Naive thymus-derived CD4-positive, alpha-beta T cell (primary cell): ENCODE measurements around the gene FLVCR1. TPM values are rescaled to one million over a fixed set of nuclear protein-coding genes. Genes with fewer than 3 reads are reported as not detected.
"Not testable (repeated sequence)": the region's sequence is repeated elsewhere in the genome, so short reads cannot be mapped to it uniquely, and the experiment has no call there.

Experiments
- ATAC-seq: fragments of 150-1000 bp; cut with Tn5 transposase; 2 replicates; pipeline ENCODE4 v1.10.0; 2021; ENCODE audit warnings: mild to moderate bottlenecking, moderate library complexity
- CTCF ChIA-PET: fragments of 350-600 bp; sonication (Branson Sonifier 250); formaldehyde crosslinking; loops from one replicate; lab custom pipeline; 2021; ENCODE audit warnings: antibody characterized with exemption; lab: Charles Lee
- POLR2A ChIA-PET: fragments of 350-600 bp; sonication (Branson Sonifier 250); formaldehyde crosslinking; loops from one replicate; lab custom pipeline; 2021; ENCODE audit warnings: antibody characterized with exemption, inconsistent platforms; lab: Charles Lee
- DNase-seq, 9 donors: peaks; one replicate each; pipeline versions ENCODE4 v3.0.0 to v3.0.0-alpha.2; 2020 to 2022; ENCODE audit warnings: mixed read lengths in 1 of 9
- H3K27ac ChIP-seq: one replicate; pipeline ENCODE4 v1.7.0; 2013; ENCODE audit warnings: mild to moderate bottlenecking, low read depth, low read length, moderate library complexity
- H3K27me3 ChIP-seq, 2 donors: one replicate each; pipeline ENCODE4 v1.7.0; 2013; ENCODE audit warnings: low read length in 2 of 2, mild to moderate bottlenecking in 2 of 2, moderate library complexity in 2 of 2; ENCODE audit not compliant: control insufficient read depth in 2 of 2, insufficient read depth in 2 of 2
- H3K36me3 ChIP-seq, 3 experiments: 1 replicate in 2 of 3; 2 replicates in 1 of 3; pipeline ENCODE4 v1.7.0; 2013; ENCODE audit warnings: low read length in 3 of 3, mild to moderate bottlenecking in 3 of 3, moderate library complexity in 1 of 3; ENCODE audit not compliant: insufficient read depth in 3 of 3, control insufficient read depth in 2 of 3
- H3K4me1 ChIP-seq, 2 donors: one replicate each; pipeline ENCODE4 v1.7.0; 2013; ENCODE audit warnings: low read length in 2 of 2, mild to moderate bottlenecking in 2 of 2, moderate library complexity in 1 of 2; ENCODE audit not compliant: control insufficient read depth in 2 of 2, insufficient read depth in 2 of 2
- H3K4me3 ChIP-seq: 2 replicates; pipeline ENCODE4 v1.7.0; 2013; ENCODE audit warnings: mild to moderate bottlenecking, low read length
- H3K9me3 ChIP-seq, 3 experiments: 1 replicate in 2 of 3; 2 replicates in 1 of 3; pipeline ENCODE4 v1.7.0; 2013; ENCODE audit warnings: low read length in 3 of 3; ENCODE audit not compliant: control insufficient read depth in 2 of 3
- H3K27ac Mint-ChIP-seq, 9 donors: one replicate each; pipeline ENCODE4 v1.8.0; 2020 to 2022; ENCODE audit warnings: mixed read lengths in 9 of 9, mild to moderate bottlenecking in 8 of 9, moderate library complexity in 5 of 9, inconsistent platforms in 2 of 9
- H3K27me3 Mint-ChIP-seq, 5 donors: one replicate each; pipeline ENCODE4 v1.8.0; 2021 to 2022; ENCODE audit warnings: mixed read lengths in 5 of 5, mild to moderate bottlenecking in 1 of 5
- H3K36me3 Mint-ChIP-seq, 5 donors: one replicate each; pipeline ENCODE4 v1.8.0; 2020 to 2022; ENCODE audit warnings: mixed read lengths in 5 of 5, mild to moderate bottlenecking in 3 of 5, inconsistent platforms in 1 of 5
- H3K4me1 Mint-ChIP-seq, 7 donors: one replicate each; pipeline ENCODE4 v1.8.0; 2020 to 2022; ENCODE audit warnings: mixed read lengths in 7 of 7, mild to moderate bottlenecking in 3 of 7, inconsistent platforms in 1 of 7
- H3K4me3 Mint-ChIP-seq, 10 donors: one replicate each; pipeline ENCODE4 v1.8.0; 2020 to 2022; ENCODE audit warnings: mild to moderate bottlenecking in 10 of 10, mixed read lengths in 10 of 10, moderate library complexity in 6 of 10, inconsistent platforms in 2 of 10
- H3K9me3 Mint-ChIP-seq, 11 donors: one replicate each; pipeline ENCODE4 v1.8.0; 2020 to 2022; ENCODE audit warnings: mixed read lengths in 11 of 11, mild to moderate bottlenecking in 4 of 11, inconsistent platforms in 1 of 11, moderate library complexity in 1 of 11
- intact Hi-C, 2 donors: fragments of 100-400 bp; cut with micrococcal nuclease; formaldehyde crosslinking; loops; one replicate each; pipeline ENCODE4 v1.15.1; 2023
- polyA plus RNA-seq, 2 donors: library from polyadenylated mRNA; unstranded; fragments of 300-500 nt; fragmentation: Illumina TruSeq; gene quantifications; one replicate each; pipeline ENCODE4 v1.2.3, GENCODE V29; 2021
- total RNA-seq, 6 experiments: library from RNA in 5 of 6; stranded (reverse) in 5 of 6; gene quantifications; 1 replicate in 5 of 6; 2 replicates in 1 of 6; pipeline ENCODE4 v1.2.3 and lab custom pipeline; 2021 to 2026

FLVCR1 gene
- total and polyA plus RNA-seq, 7 experiments from 2014 or later, result 2.3 to 12.2 (median 7.5) TPM

- Histone ChIP-seq H3K4me3 (no peak overlapping the region), H3K27me3 (no peaks in the 10 kb centered on the region), H3K9me3 (peaks cover 0 to 15% (median 0%) of the 10 kb centered on the region in 3 experiments), H3K27ac (no peak overlapping the region), H3K4me1 (no peaks in the 10 kb centered on the region), H3K36me3 (peaks cover 0 to 16% (median 7%) of the 10 kb centered on the region in 3 experiments)
- peaks cover 4 to 56% (median 23%) of the 10 kb centered on the region in 11 donors for H3K9me3 Mint-ChIP-seq
- intact Hi-C loops, result no loop called here
- POLR2A ChIA-PET, result no interaction called here
- no peak for DNase-seq
- H3K4me3 Mint-ChIP-seq, result no peak overlapping the region
- ATAC-seq, result no peak
- H3K36me3 Mint-ChIP-seq, result peaks cover 10 to 52% (median 39%) of the 10 kb centered on the region in 5 donors
- CTCF ChIA-PET, result no interaction called here
- no peaks in the 10 kb centered on the region for H3K4me1 Mint-ChIP-seq
- H3K27ac Mint-ChIP-seq, result no peak overlapping the region
- H3K27me3 Mint-ChIP-seq, result peaks cover 0 to 10% (median 0%) of the 10 kb centered on the region in 5 donors
Measured at GRCh38 chr1:212899845-212900244, 41.8 kb downstream of the FLVCR1 start.

- no peaks in the 10 kb centered on the region for H3K4me1 Mint-ChIP-seq
- ATAC-seq (no peak), DNase-seq (no peak)
- ChIA-PET POLR2A (no interaction called here), CTCF (interaction anchor here (0.6 kb wide), 1 partner anchor 751 kb away, joined by 3 read pairs; no protein-coding TSS in a partner anchor)
- H3K4me3 ChIP-seq, result no peak overlapping the region
- peaks cover 6 to 48% (median 27%) of the 10 kb centered on the region in 5 donors for H3K36me3 Mint-ChIP-seq
- H3K27ac Mint-ChIP-seq, result no peak overlapping the region
- no peaks in the 10 kb centered on the region for H3K4me1 ChIP-seq
- H3K27me3 ChIP-seq, result no peaks in the 10 kb centered on the region
- peaks cover 0 to 13% (median 0%) of the 10 kb centered on the region in 5 donors for H3K27me3 Mint-ChIP-seq
- H3K9me3 Mint-ChIP-seq, result peaks cover 4 to 67% (median 23%) of the 10 kb centered on the region in 11 donors
- H3K27ac ChIP-seq, result no peak overlapping the region
- intact Hi-C loops, result no loop called here
- H3K9me3 ChIP-seq, result peaks cover 0 to 16% (median 0%) of the 10 kb centered on the region in 3 experiments
- H3K36me3 ChIP-seq, result peaks cover 0 to 8% (median 0%) of the 10 kb centered on the region in 3 experiments
- H3K4me3 Mint-ChIP-seq, result no peak overlapping the region
Measured at GRCh38 chr1:212901290-212901689, 43.2 kb downstream of the FLVCR1 start.

GRCh38 chr1:212902054-212902453, 44.0 kb downstream of the FLVCR1 start:
- H3K4me3 ChIP-seq, result no peak overlapping the region
- ChIA-PET POLR2A (no interaction called here), CTCF (no interaction called here)
- Mint-ChIP-seq H3K4me1 (no peaks in the 10 kb centered on the region), H3K27me3 (peaks cover 0 to 14% (median 0%) of the 10 kb centered on the region in 5 donors), H3K36me3 (peaks cover 4 to 46% (median 25%) of the 10 kb centered on the region in 5 donors), H3K27ac (no peak overlapping the region), H3K9me3 (peaks cover 4 to 67% (median 23%) of the 10 kb centered on the region in 11 donors), H3K4me3 (no peak overlapping the region)
- H3K27ac ChIP-seq, result no peak overlapping the region
- peaks cover 0 to 16% (median 0%) of the 10 kb centered on the region in 3 experiments for H3K9me3 ChIP-seq
- DNase-seq (no peak), ATAC-seq (no peak)
- intact Hi-C loops, result no loop called here
- H3K27me3 ChIP-seq, result no peaks in the 10 kb centered on the region
- H3K4me1 ChIP-seq, result no peaks in the 10 kb centered on the region
- H3K36me3 ChIP-seq, result peaks cover 0 to 6% (median 0%) of the 10 kb centered on the region in 3 experiments

GRCh38 chr1:212903664-212904063, 45.6 kb downstream of the FLVCR1 start:
- ATAC-seq (no peak), DNase-seq (no peak)
- Mint-ChIP-seq H3K4me3 (no peak overlapping the region), H3K27ac (no peak overlapping the region), H3K36me3 (peaks cover 4 to 33% (median 13%) of the 10 kb centered on the region in 5 donors), H3K9me3 (peaks cover 4 to 60% (median 23%) of the 10 kb centered on the region in 11 donors), H3K4me1 (no peaks in the 10 kb centered on the region), H3K27me3 (peaks cover 0 to 17% (median 0%) of the 10 kb centered on the region in 5 donors)
- CTCF ChIA-PET, result no interaction called here
- Histone ChIP-seq H3K27ac (no peak overlapping the region), H3K4me1 (no peaks in the 10 kb centered on the region), H3K27me3 (no peaks in the 10 kb centered on the region), H3K36me3 (no peaks in the 10 kb centered on the region), H3K9me3 (peaks cover 0 to 16% (median 0%) of the 10 kb centered on the region in 3 experiments), H3K4me3 (no peak overlapping the region)
- POLR2A ChIA-PET, result no interaction called here
- intact Hi-C loops, result no loop called here

GRCh38 chr1:212908071-212908470, 50.0 kb downstream of the FLVCR1 start:
- H3K9me3 ChIP-seq, H3K27ac ChIP-seq, H3K4me1 Mint-ChIP-seq, H3K36me3 Mint-ChIP-seq, ATAC-seq, POLR2A ChIA-PET, H3K36me3 ChIP-seq, intact Hi-C loops, H3K4me3 Mint-ChIP-seq, H3K27ac Mint-ChIP-seq, DNase-seq, H3K4me3 ChIP-seq, H3K4me1 ChIP-seq, H3K27me3 ChIP-seq, CTCF ChIA-PET: not testable (repeated sequence)
- peaks cover 0 to 23% (median 5%) of the 10 kb centered on the region in 11 donors for H3K9me3 Mint-ChIP-seq
- H3K27me3 Mint-ChIP-seq, result peaks cover 0 to 20% (median 0%) of the 10 kb centered on the region in 5 donors

GRCh38 chr1:212908971-212909370, 50.9 kb downstream of the FLVCR1 start:
- H3K27ac Mint-ChIP-seq, result no peak overlapping the region
- H3K9me3 Mint-ChIP-seq, result peaks cover 0 to 20% (median 2%) of the 10 kb centered on the region in 11 donors
- no peak overlapping the region for H3K4me3 ChIP-seq
- intact Hi-C loops, result no loop called here
- H3K36me3 ChIP-seq, result no peaks in the 10 kb centered on the region
- DNase-seq (no peak), ATAC-seq (no peak)
- ChIA-PET CTCF (no interaction called here), POLR2A (interaction anchor here (0.7 kb wide), 1 partner anchor 13 kb away, joined by 3 read pairs; no protein-coding TSS in a partner anchor)
- H3K27ac ChIP-seq, result no peak overlapping the region
- no peak overlapping the region for H3K4me3 Mint-ChIP-seq
- H3K4me1 ChIP-seq, result no peaks in the 10 kb centered on the region
- H3K27me3 Mint-ChIP-seq, result peaks cover 0 to 18% (median 0%) of the 10 kb centered on the region in 5 donors
- H3K36me3 Mint-ChIP-seq, result peaks cover 0 to 7% (median 0%) of the 10 kb centered on the region in 5 donors
- no peaks in the 10 kb centered on the region for H3K27me3 ChIP-seq
- H3K4me1 Mint-ChIP-seq, result no peaks in the 10 kb centered on the region
- peaks cover 0 to 3% (median 0%) of the 10 kb centered on the region in 3 experiments for H3K9me3 ChIP-seq

- intact Hi-C loops, result no loop called here
- Histone ChIP-seq H3K9me3 (peaks cover 0 to 3% (median 0%) of the 10 kb centered on the region in 3 experiments), H3K27me3 (no peaks in the 10 kb centered on the region), H3K27ac (no peak overlapping the region), H3K4me1 (no peaks in the 10 kb centered on the region), H3K4me3 (no peak overlapping the region), H3K36me3 (no peaks in the 10 kb centered on the region)
- H3K4me3 Mint-ChIP-seq, result no peak overlapping the region
- no peaks in the 10 kb centered on the region for H3K4me1 Mint-ChIP-seq
- no peak for ATAC-seq
- peaks cover 0 to 13% (median 0%) of the 10 kb centered on the region in 11 donors for H3K9me3 Mint-ChIP-seq
- ChIA-PET POLR2A (no interaction called here), CTCF (no interaction called here)
- peaks cover 0 to 7% (median 0%) of the 10 kb centered on the region in 5 donors for H3K36me3 Mint-ChIP-seq
- H3K27ac Mint-ChIP-seq, result no peak overlapping the region
- peaks cover 0 to 12% (median 0%) of the 10 kb centered on the region in 5 donors for H3K27me3 Mint-ChIP-seq
- DNase-seq, result no peak
Measured at GRCh38 chr1:212909652-212910063, 51.6 kb downstream of the FLVCR1 start.
